CD4-positive, alpha-beta T cell treated with Interleukin-17A for 4 hours (primary cell): ENCODE data around the gene OSBPL2.

Experiments
- DNase-seq: peaks from one replicate; pipeline ENCODE4 v3.0.0-alpha.2; 2020; ENCODE audit warnings: mixed read lengths

OSBPL2 gene

GRCh38 chr20:62208061-62208794, 30.1 kb upstream of the OSBPL2 start:
- no peak for DNase-seq

- no peak for DNase-seq
These were observed 29.2 kb upstream of the OSBPL2 start for GRCh38 chr20:62208795-62209755.

DNA sequence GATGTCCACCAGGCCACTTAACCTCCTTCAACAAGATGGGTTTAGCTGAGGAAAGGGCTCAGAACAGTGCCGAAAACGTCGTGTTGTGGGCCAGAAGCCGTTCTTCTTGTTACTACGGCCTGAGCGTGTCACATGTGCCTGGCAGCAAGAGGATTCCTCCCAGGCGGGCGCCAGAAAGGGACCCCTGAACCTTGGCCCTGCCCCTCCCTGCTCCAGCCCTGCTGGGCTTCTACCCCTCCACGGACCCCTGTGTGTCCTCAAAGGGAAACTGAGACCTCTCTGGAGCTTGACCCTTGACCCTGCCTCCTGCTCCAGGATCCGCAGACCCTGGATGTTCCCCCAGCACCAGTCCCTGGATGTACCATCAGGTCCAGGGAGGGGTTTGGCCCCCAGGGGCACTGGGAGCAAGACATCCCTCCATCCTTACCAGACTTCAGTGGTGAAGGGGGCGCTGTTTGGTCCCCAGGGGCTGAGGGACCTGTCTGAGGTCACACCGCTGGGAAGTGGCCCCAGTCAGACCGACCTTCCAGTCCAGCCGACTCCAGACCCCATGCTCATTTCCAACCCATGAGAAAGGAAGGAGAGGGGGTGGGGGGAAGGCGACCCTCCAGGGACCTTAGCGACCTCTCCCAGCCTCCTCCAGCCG, 28.3 kb upstream of the OSBPL2 start:
- DNase-seq, result no peak

- no peak for DNase-seq
These were observed 27.8 kb upstream of the OSBPL2 start for GRCh38 chr20:62210496-62210855.

GRCh38 chr20:62211216-62211615, 27.1 kb upstream of the OSBPL2 start:
- DNase-seq, result no peak

DNA sequence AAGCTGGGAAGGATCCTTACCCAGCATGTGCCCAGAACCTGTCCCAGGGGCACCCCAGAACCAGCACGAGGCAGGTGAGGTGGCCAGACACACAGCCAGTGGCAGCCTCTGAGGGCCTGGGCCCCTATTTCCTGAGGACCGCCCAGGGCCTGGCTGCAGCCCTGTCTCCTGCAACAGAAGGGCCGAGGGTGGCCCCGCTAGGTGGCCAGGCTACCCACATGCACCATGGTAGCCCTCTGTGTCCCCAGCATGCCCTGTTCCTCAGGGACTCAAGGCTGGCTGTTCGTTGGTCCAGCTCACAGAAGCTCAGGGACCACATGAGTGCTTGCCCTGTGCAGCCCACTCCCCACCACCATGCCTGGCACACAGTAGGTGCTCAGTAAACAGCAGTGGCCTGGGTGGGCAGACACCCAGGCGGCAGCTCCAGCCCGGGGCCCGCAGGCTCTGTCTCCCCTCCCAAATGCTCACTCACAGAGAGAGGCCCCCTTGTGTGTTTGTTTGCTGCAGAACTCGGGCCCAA, 26.5 kb upstream of the OSBPL2 start:
- DNase-seq, result no peak

GRCh38 chr20:62212299-62212698, 26.0 kb upstream of the OSBPL2 start:
- no peak for DNase-seq

- DNase-seq, result no peak
These were observed 24.3 kb upstream of the OSBPL2 start for GRCh38 chr20:62214067-62214466.

DNA sequence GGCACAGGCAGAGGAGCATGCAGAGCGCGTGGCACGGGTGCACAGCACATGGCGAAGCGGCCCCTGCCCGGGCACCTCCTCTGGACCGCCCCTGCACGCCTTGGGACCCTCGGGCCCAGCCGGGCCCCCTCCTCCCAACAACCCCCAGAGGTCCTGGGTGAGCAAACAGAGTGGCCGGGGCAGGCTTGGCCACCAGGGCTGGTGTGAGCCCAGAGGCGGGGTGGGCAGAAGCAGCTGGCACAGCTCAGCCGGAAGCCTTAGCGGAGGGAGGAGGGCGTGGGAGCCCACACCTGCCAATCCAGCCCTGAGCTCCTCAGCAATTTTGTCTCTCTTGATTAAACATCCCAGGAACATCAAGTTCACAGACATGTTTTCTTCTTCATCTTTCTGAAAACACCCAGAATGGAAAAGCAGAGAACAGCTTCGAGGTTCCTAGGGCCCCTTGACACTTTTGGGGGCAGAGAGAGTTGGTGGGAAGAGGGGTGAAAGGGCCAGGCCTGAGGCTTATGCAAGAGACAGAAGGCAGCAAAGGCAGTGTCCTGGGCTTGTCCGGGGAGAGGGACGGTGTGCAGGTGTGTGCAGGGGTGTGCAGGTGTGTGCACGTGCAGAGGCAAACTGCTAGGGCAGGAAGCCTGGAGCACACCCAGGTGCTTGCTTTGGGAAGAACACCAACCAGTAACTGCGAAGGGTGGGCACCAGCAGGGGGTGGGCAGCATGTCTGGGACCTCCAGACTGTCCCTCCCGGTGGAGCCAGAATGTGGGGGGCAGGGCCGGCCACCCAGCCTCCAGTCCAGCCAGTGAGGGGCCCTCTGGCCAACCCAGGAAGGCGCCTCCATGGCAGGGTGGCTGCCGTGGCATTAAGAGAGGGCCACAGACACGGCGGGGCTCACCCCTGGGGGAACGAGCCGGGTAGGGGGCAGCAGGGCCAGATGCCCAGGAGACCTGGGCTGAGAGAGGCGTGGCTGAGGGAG, 23.0 kb upstream of the OSBPL2 start:
- no peak for DNase-seq

DNA sequence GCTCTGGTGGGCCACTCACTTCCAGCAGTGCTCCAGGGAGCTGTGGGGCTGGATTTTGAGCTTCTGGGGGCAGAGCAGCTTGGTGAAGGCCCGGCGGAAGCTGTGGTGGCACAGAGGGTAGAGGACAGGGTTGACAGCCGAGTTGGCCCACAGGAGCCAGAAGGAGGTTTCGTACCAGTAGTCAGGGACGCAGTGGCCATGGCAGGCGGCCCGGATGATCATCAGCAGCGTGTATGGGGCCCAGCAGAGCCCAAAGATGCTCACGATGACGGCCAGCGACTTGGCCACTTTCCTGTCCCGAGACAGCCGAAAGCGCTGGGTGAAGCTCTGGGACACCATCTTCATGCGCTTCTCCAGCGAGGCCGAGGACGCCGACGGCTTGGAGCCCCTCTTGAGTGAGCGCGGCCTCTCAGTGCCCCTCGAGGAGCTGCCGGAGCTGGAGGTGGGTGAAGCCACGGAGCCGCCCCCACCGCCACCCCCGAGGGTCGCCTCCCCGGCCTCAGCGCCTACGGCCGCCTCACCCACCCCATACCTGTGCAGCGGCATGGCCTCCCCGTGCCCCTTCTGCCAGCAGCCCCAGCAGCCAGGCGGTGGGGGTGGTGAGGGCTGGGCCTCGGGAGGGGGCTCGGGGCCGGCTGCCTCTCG, 22.2 kb upstream of the OSBPL2 start:
- no peak for DNase-seq

DNA sequence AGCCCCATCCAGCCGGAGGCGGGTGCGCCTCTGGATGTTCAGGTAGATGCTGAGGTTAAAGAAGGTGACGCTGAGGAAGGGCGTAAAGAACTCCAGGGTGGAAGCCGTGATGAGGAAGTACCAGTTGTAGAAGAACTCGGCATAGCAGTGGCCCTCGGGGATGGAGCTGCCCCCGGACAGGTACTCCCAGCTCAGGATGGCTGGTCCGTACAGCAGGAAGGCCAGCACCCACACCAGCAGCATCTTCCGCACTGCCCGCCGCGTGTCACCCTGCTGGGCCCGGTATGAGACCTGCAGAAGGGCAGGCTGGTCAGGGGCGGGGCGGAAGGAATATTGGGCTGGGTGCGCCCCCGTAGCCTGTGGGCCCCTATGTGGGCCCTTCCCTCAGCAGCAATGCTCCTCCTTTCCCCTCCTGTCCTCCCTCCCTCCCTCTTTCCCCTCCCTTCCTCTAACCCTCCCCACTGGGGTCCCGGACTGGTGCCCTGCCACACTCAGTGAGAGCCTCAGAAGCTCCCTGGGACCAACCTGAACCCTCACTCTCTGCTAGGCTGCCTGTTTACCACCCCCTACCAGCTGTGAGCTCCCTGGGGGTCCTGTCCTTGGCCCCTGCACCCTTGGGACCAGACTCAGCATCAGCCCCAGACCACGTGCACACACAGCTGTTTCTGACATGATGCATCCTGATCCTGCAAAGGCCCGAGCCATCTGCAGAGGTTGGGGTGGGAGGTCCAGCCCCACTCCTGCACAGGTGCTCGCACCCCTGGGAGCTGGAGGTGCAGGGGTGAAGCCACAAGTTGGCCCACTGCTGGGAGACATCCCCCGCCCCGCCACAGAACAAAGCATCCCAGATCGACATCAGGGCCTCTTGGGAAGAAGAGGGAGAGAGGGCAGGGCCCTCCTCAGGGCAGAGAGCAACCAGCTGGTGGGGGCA, 21.4 kb upstream of the OSBPL2 start:
- no peak for DNase-seq

DNA sequence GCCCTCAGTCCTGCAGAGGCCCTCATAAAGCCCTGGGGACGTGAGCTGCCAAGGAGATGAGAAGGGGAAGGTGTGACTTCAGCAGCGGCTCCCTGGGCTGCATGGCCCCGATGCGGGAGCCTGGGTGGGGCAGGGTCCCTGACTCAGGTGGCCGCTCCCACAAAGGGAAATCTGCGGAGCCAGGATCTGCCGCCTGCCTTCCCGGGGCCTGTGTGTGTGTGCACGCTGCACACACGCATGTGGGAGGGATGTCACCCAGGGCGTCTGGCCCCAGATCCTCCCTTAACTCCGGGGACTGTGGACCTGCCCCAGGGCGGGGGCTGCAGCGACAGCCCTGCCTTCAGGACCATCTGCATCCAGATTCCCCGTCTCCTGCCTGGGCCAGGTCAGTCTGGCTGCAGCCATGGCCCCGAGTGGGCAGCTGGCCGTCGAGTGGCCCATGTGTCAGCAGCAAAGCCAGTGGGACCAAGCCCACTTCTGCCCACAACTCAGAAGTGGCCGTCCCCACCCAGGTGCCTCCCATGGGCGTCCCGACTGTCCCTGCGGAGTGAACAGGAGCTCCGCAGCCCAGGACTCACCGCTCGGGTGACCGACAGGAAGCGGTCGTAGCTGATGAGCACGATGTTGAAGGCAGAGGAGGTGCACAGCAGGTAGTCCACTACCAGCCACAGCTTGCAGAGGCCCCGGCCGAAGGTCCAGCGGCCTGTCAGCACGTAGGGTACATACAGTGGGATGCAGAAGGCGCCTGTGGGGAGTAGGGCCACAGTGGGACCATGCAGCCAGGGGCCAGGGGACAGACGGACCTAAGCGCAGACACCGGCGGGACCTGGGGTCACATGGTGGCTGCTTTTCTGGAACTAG, 20.2 kb upstream of the OSBPL2 start:
- DNase-seq, result no peak

GRCh38 chr20:62219101-62219991, 19.0 kb upstream of the OSBPL2 start:
- no peak for DNase-seq

DNA sequence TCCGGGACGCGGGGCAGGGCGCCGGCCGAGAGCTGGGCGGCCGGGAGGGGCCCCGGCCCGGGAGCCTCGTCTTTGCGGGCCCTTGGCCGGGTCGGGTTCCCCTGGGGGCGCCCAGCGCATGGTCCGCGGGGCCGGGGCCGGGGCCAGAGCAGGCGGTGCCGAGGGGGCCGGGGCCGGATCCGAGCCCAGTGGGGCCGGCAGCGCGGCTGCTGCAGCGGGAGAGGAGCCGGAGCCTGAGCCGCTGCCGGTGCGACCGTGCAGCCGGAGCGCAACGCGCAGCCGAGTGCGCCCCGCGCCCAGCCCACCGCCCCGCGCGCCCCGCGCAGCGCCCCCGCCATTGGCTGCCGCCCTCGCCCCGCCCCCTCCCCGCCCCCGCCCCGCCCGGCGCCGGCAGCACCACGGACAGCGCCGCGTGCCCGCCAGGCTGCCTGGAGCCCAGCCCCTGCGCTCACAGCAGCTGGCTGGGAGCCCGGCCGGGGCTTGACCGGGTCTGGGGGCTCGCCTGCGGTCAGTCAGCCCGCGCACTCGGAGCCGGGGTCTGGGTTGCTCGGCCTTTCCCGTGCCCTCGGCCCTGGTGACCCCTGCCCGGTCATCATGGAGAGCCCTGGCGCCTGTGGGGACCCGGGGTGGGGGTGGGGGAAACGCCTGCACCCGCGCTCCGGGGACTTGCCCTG, 18.2 kb upstream of the OSBPL2 start, which contains the start of gene HRH3:
TSS of gene HRH3 (minus strand) at position 287 of the 674 bp plus-strand sequence. CDS start 308 bp downstream, outside the sequence.
- DNase-seq, result peak; percentile 67

DNA sequence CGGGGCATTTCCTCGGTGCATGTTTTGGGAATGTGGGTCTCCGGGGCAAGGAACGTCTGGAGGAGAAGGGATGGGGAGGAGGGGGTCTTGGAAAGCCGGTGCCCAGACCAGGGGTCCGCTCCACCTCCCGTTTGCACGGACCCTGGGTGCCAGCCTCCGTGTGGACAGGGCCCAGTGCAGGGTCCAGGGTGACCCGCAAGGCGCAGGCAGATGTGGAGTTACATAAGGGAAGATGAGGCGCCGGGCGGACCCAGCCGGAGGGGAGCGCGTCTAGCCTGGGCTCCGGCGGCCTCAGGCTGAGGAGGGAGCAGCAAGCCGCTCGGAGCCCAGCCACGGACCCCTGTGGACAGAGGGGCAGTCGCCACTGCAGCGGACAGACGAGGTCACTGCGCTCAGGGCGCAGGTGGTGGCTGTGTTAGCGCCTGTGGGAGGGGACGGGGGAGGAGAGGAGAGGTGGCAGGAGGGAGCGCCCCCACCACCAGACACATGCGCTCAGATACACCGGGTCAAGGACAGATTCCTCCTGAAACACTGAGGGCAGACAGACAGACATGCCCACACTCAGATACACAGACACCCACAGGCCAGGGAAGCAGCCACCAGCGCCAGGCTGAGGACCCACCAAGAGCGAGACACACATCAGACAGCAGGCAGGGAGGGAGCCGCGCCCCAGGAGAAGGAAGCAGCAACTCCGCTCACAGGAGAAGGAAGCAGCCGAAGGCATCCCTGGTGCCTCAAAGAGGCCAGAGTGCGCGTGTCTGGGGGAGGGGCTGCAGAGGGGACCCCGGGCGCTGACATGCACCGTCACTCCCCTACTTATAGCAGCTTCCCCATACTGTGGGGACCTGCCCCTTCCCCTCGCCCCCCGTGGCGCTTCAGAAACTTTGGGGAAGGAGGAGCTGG, 17.4 kb upstream of the OSBPL2 start:
- DNase-seq, result no peak

GRCh38 chr20:62222266-62222850, 16.0 kb upstream of the OSBPL2 start:
- DNase-seq, result no peak
